Astrocyte (in vitro differentiated cells and primary cell): ENCODE measurements around the gene MTMR6. TPM values are rescaled to one million over a fixed set of nuclear protein-coding genes. Genes with fewer than 3 reads are reported as not detected.

Experiments used
- DNase-seq: peaks from one replicate; pipeline ENCODE4 v3.0.0-alpha.2; 2010; ENCODE audit warnings: low read depth
- FAIRE-seq: peaks from 2 replicates; lab custom pipeline; 2011; peaks lifted over from hg19 to GRCh38; lab: Jason Lieb, UNC
- H2AFZ ChIP-seq: 2 replicates; pipeline ENCODE4 v1.6.0; 2012; ENCODE audit warnings: low read depth, low read length, inconsistent platforms
- H3K27ac ChIP-seq: 2 replicates; pipeline ENCODE4 v1.5.1; 2011; ENCODE audit warnings: low read depth, low read length, inconsistent platforms
- H3K27me3 ChIP-seq: 2 replicates; pipeline ENCODE4 v1.6.0; 2011; ENCODE audit warnings: low read length, inconsistent platforms; ENCODE audit not compliant: insufficient read depth
- H3K36me3 ChIP-seq: 2 replicates; pipeline ENCODE4 v1.5.1; 2011; ENCODE audit warnings: low read length, inconsistent platforms; ENCODE audit not compliant: insufficient read depth
- H3K4me1 ChIP-seq: 2 replicates; pipeline ENCODE4 v1.5.1; 2011; ENCODE audit warnings: low read length, inconsistent platforms; ENCODE audit not compliant: insufficient read depth
- H3K4me2 ChIP-seq: 2 replicates; pipeline ENCODE4 v1.6.0; 2012; ENCODE audit warnings: low read length, inconsistent platforms
- H3K4me3 ChIP-seq: 2 replicates; pipeline ENCODE4 v1.5.1; 2011; ENCODE audit warnings: low read depth, mild to moderate bottlenecking, low read length, inconsistent platforms; ENCODE audit not compliant: insufficient read depth
- H3K79me2 ChIP-seq: 2 replicates; pipeline ENCODE4 v1.6.0; 2012; ENCODE audit warnings: mild to moderate bottlenecking, low read length, inconsistent platforms; ENCODE audit not compliant: insufficient read depth
- H3K9ac ChIP-seq: 2 replicates; pipeline ENCODE4 v1.6.0; 2012; ENCODE audit warnings: mild to moderate bottlenecking, low read length, inconsistent platforms
- H3K9me3 ChIP-seq: 2 replicates; pipeline ENCODE4 v1.5.1; 2012; ENCODE audit warnings: low read depth, mild to moderate bottlenecking, low read length, inconsistent platforms; ENCODE audit not compliant: insufficient read depth
- H4K20me1 ChIP-seq: 2 replicates; pipeline ENCODE4 v1.6.0; 2012; ENCODE audit warnings: low read length, inconsistent platforms; ENCODE audit not compliant: insufficient read depth
- H3K27ac Mint-ChIP-seq: one replicate; pipeline ENCODE4 v1.8.0; 2021; ENCODE audit warnings: mild to moderate bottlenecking, mixed read lengths; ENCODE audit not compliant: unreplicated experiment
- H3K27me3 Mint-ChIP-seq: one replicate; pipeline ENCODE4 v1.8.0; 2021; ENCODE audit warnings: low read depth, mixed read lengths; ENCODE audit not compliant: unreplicated experiment
- H3K36me3 Mint-ChIP-seq: one replicate; pipeline ENCODE4 v1.8.0; 2021; ENCODE audit warnings: low read depth, mixed read lengths; ENCODE audit not compliant: unreplicated experiment
- H3K4me1 Mint-ChIP-seq: one replicate; pipeline ENCODE4 v1.8.0; 2021; ENCODE audit warnings: low read depth, mixed read lengths; ENCODE audit not compliant: unreplicated experiment
- H3K4me3 Mint-ChIP-seq: one replicate; pipeline ENCODE4 v1.8.0; 2021; ENCODE audit warnings: mild to moderate bottlenecking, moderate library complexity, mixed read lengths; ENCODE audit not compliant: unreplicated experiment
- H3K9me3 Mint-ChIP-seq: one replicate; pipeline ENCODE4 v1.8.0; 2021; ENCODE audit warnings: mild to moderate bottlenecking, mixed read lengths; ENCODE audit not compliant: unreplicated experiment
- CTCF ChIP-seq: IDR thresholded peaks from 2 replicates; pipeline ENCODE4 v1.5.1; 2011; ENCODE audit warnings: low read depth, mild to moderate bottlenecking, inconsistent platforms, low read length, moderate library complexity; ENCODE audit not compliant: insufficient read depth
- EZH2 ChIP-seq: IDR thresholded peaks from 2 replicates; pipeline ENCODE4 v1.6.1; 2012; ENCODE audit warnings: mild to moderate bottlenecking, low read length, inconsistent platforms; ENCODE audit not compliant: insufficient read depth
- total RNA-seq: library from RNA; stranded (reverse); gene quantifications from 2 replicates; pipeline ENCODE4 v1.2.1, GENCODE V29; 2021

The MTMR6 gene
- total RNA-seq, 1 donor from 2014 or later: 18.5 TPM

- Mint-ChIP-seq H3K4me3 (no peak overlapping the region), H3K36me3 (no peaks in the 10 kb centered on the region), H3K4me1 (peaks cover 8% of the 10 kb centered on the region), H3K27ac (no peak overlapping the region), H3K27me3 (peaks cover 6% of the 10 kb centered on the region), H3K9me3 (peaks cover 8% of the 10 kb centered on the region)
- TF ChIP-seq EZH2 (no peak), CTCF (no peak)
- H3K27ac ChIP-seq: no peak overlapping the region
- H2AFZ ChIP-seq: no peak overlapping the region
- DNase-seq (no peak), FAIRE-seq (no peak)
- H4K20me1 ChIP-seq: no peaks in the 10 kb centered on the region
- no peak overlapping the region for H3K4me3 ChIP-seq
- no peaks in the 10 kb centered on the region for H3K9me3 ChIP-seq
- no peaks in the 10 kb centered on the region for H3K27me3 ChIP-seq
- H3K4me2 ChIP-seq: no peak overlapping the region
- H3K4me1 ChIP-seq: peaks cover 3% of the 10 kb centered on the region
- H3K9ac ChIP-seq: no peak overlapping the region
- H3K79me2 ChIP-seq: no peaks in the 10 kb centered on the region
- no peaks in the 10 kb centered on the region for H3K36me3 ChIP-seq
Observed at GRCh38 chr13:25196971-25197370, 90.3 kb downstream of the MTMR6 start.

Other genes with a start within 250 kb of the MTMR6 start
- gene PABPC3, start 191.4 kb downstream of the MTMR6 start, total RNA-seq: 0.17 and 0.45 TPM in 2 replicates
- 0.02 TPM in 1 of 2 replicates, not detected in the other for gene AMER2, start 115.2 kb downstream of the MTMR6 start, total RNA-seq
- 50.2 and 53.2 TPM in 2 replicates for gene NUP58, start 14.1 kb upstream of the MTMR6 start, total RNA-seq
- gene ATP8A2, start 84.5 kb upstream of the MTMR6 start, total RNA-seq: 1.2 and 1.3 TPM in 2 replicates